ENCODE measurements around the gene SMIM14.

The SMIM14 gene

DNA sequence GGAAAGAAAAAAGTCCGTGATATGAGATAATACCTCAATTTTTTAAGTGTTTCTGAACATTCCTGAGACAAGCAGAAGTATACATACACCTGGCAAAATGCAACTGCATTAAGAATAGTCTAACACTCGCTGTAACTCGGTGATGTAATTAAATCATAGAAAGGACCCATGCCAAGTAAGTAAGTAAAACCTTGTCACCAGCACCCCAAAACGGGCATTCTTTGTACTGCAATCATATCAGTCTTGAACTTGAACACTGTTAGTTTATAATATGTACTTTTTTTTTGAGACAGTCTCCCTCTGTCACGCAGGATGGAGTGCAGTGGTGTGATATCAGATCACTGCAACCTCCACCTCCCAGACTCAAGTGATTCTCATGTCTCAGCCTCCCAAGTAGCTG, 47.4 kb downstream of the SMIM14 start:
- no peak overlapping the region for H3K4me3 ChIP-seq (ENCODE audit: insufficient read length, low read depth)
- no peak for TF ChIP-seq YY1 (IDR thresholded peaks at IDR 0.05; ENCODE audit: insufficient read depth, insufficient read length)
- no peak for TF ChIP-seq ZNF274 (IDR thresholded peaks at IDR 0.05; ENCODE audit: low read depth, low read length)
- TF ChIP-seq SUZ12 (IDR thresholded peaks at IDR 0.05; ENCODE audit: extremely low read depth, insufficient read depth, insufficient read length): no peak
- H3K36me3 ChIP-seq (ENCODE audit: insufficient read depth, insufficient read length, low read length): no peaks in the 10 kb centered on the region
- no peaks in the 10 kb centered on the region for H3K27me3 ChIP-seq (ENCODE audit: insufficient read depth, insufficient read length)
- no peaks in the 10 kb centered on the region for H3K4me1 ChIP-seq (ENCODE audit: insufficient read depth, insufficient read length)
- no peak overlapping the region for H3K9ac ChIP-seq (ENCODE audit: insufficient read length, low read depth)
- no peaks in the 10 kb centered on the region for H3K9me3 ChIP-seq (ENCODE audit: insufficient read depth, low read length)
- no peak for DNase-seq (ENCODE audit: low read depth, low spot score)

DNA sequence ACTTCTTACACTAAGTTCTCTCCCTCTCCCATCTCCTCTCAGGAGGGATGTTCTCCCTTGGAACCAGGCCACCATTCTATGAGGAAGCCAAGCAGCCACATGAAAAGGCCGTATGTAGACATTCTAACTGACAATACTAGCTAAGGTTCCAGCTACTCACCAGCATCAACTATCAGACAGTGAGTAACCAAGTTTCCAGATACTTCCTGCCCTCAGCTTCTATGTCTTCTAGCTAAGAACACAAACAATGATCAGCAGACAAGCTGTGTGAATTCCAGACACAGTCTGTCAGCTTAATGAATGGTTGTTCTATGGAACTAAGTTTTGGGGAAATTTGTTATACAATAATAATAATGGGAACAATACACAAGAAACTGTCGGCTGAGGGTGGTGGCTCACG, 50.8 kb downstream of the SMIM14 start:
- Histone ChIP-seq H3K4me1 (ENCODE audit: insufficient read depth, insufficient read length) (no peaks in the 10 kb centered on the region), H3K9me3 (ENCODE audit: insufficient read depth, low read length) (no peaks in the 10 kb centered on the region), H3K9ac (ENCODE audit: insufficient read length, low read depth) (no peak overlapping the region), H3K4me3 (ENCODE audit: insufficient read length, low read depth) (no peak overlapping the region), H3K36me3 (ENCODE audit: insufficient read depth, insufficient read length, low read length) (no peaks in the 10 kb centered on the region), H3K27me3 (ENCODE audit: insufficient read depth, insufficient read length) (no peaks in the 10 kb centered on the region)
- TF ChIP-seq ZNF274 (IDR thresholded peaks at IDR 0.05; ENCODE audit: low read depth, low read length): no peak
- no peak for TF ChIP-seq SUZ12 (IDR thresholded peaks at IDR 0.05; ENCODE audit: extremely low read depth, insufficient read depth, insufficient read length)
- no peak for TF ChIP-seq YY1 (IDR thresholded peaks at IDR 0.05; ENCODE audit: insufficient read depth, insufficient read length)
- DNase-seq (ENCODE audit: low read depth, low spot score): no peak

DNA sequence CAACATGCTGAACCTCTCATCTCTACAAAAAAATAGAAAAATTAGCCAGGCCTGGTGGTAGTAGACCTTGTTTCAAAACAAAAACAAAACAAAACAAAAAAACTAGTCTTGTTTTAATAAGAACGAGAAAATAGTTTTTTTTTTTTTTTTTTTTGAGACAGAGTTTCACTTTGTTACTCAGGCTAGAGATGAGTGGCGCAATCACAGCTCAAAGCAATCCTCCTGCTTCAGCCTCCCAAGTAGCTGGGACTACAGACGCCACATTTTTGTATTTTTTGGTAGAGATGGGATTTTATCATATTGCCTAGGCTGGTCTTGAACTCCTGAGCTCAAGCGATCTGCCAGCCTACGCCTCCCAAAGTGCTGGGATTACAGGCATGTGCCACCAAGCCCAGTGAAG, 63.7 kb downstream of the SMIM14 start:
- no peak for TF ChIP-seq SUZ12 (IDR thresholded peaks at IDR 0.05; ENCODE audit: extremely low read depth, insufficient read depth, insufficient read length)
- TF ChIP-seq ZNF274 (IDR thresholded peaks at IDR 0.05; ENCODE audit: low read depth, low read length): no peak
- no peak for TF ChIP-seq YY1 (IDR thresholded peaks at IDR 0.05; ENCODE audit: insufficient read depth, insufficient read length)
- H3K9ac ChIP-seq (ENCODE audit: insufficient read length, low read depth): no peak overlapping the region
- no peaks in the 10 kb centered on the region for H3K27me3 ChIP-seq (ENCODE audit: insufficient read depth, insufficient read length)
- no peaks in the 10 kb centered on the region for H3K9me3 ChIP-seq (ENCODE audit: insufficient read depth, low read length)
- no peak overlapping the region for H3K4me3 ChIP-seq (ENCODE audit: insufficient read length, low read depth)
- H3K4me1 ChIP-seq (ENCODE audit: insufficient read depth, insufficient read length): no peaks in the 10 kb centered on the region
- DNase-seq (ENCODE audit: low read depth, low spot score): no peak
- H3K36me3 ChIP-seq (ENCODE audit: insufficient read depth, insufficient read length, low read length): no peaks in the 10 kb centered on the region

DNA sequence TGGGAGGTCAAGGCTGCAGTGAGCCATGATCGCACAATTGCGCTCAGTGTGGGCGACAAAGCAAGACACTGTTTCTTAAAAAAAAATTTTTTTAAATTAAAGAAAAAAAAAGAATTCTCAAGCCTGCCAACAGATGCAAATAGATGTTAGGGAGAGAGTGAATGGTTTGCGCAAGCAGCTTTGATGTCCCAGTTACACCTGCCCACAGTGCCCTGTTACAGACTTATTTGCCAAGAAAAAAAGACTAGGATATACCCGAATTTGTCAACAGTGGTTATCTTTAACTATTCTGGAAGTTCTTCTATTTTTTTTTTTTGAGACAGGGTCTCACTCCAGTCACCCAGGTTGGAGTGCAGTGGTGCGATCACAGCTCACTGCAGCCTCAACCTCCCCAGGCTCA, 67.2 kb downstream of the SMIM14 start:
- Histone ChIP-seq H3K9me3 (ENCODE audit: insufficient read depth, low read length) (no peaks in the 10 kb centered on the region), H3K9ac (ENCODE audit: insufficient read length, low read depth) (no peak overlapping the region), H3K4me1 (ENCODE audit: insufficient read depth, insufficient read length) (no peaks in the 10 kb centered on the region), H3K4me3 (ENCODE audit: insufficient read length, low read depth) (no peak overlapping the region), H3K27me3 (ENCODE audit: insufficient read depth, insufficient read length) (no peaks in the 10 kb centered on the region), H3K36me3 (ENCODE audit: insufficient read depth, insufficient read length, low read length) (no peaks in the 10 kb centered on the region)
- TF ChIP-seq ZNF274 (IDR thresholded peaks at IDR 0.05; ENCODE audit: low read depth, low read length) (no peak), SUZ12 (IDR thresholded peaks at IDR 0.05; ENCODE audit: extremely low read depth, insufficient read depth, insufficient read length) (no peak), YY1 (IDR thresholded peaks at IDR 0.05; ENCODE audit: insufficient read depth, insufficient read length) (no peak)
- DNase-seq (ENCODE audit: low read depth, low spot score): no peak

DNA sequence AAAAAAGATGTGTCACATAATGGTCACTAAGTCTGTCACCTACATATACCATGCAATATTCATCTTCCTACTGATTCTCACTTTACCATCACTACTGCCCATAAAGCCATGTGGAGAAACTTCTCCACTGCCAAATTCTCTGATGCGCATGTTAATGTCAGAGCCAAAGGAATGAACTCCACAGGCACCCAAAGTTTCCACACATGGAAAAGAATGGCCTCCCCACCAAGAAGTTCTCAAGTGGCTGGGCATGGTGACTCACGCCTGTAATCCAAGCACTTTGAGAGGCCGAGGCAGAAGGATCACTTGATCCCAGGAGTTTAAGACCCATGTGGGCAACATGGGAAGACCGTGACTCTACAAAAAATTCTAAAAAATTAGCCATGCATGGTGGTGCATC, 67.6 kb downstream of the SMIM14 start:
- Histone ChIP-seq H3K36me3 (ENCODE audit: insufficient read depth, insufficient read length, low read length) (no peaks in the 10 kb centered on the region), H3K9ac (ENCODE audit: insufficient read length, low read depth) (no peak overlapping the region), H3K4me3 (ENCODE audit: insufficient read length, low read depth) (no peak overlapping the region), H3K9me3 (ENCODE audit: insufficient read depth, low read length) (peaks cover 2% of the 10 kb centered on the region; the same call in 1 of the 2 replicates), H3K4me1 (ENCODE audit: insufficient read depth, insufficient read length) (no peaks in the 10 kb centered on the region), H3K27me3 (ENCODE audit: insufficient read depth, insufficient read length) (no peaks in the 10 kb centered on the region)
- no peak for DNase-seq (ENCODE audit: low read depth, low spot score)
- TF ChIP-seq ZNF274 (IDR thresholded peaks at IDR 0.05; ENCODE audit: low read depth, low read length): no peak

DNA sequence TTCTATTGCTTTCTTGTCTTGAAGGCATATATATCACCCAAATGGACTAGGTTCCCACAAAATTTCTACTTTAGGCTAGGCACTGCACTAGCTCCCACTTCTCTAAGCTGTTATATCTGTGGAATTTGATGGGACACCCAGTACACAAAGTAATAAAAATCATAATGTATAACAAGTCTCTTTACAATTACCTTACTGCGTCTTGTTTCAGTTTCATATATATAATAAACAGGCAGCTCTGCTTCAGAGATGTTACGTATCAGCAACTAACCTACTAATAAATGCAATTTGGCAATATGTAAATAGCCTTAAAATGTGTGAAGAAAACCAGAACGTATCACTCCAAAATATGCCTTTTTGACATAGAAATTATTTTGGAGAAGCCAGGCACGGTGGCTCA, 69.5 kb downstream of the SMIM14 start:
- Histone ChIP-seq H3K9ac (ENCODE audit: insufficient read length, low read depth) (no peak overlapping the region), H3K4me1 (ENCODE audit: insufficient read depth, insufficient read length) (no peaks in the 10 kb centered on the region), H3K27me3 (ENCODE audit: insufficient read depth, insufficient read length) (no peaks in the 10 kb centered on the region), H3K9me3 (ENCODE audit: insufficient read depth, low read length) (peaks cover 14% of the 10 kb centered on the region), H3K4me3 (ENCODE audit: insufficient read length, low read depth) (no peak overlapping the region), H3K36me3 (ENCODE audit: insufficient read depth, insufficient read length, low read length) (no peaks in the 10 kb centered on the region)
- TF ChIP-seq YY1 (IDR thresholded peaks at IDR 0.05; ENCODE audit: insufficient read depth, insufficient read length) (no peak), ZNF274 (IDR thresholded peaks at IDR 0.05; ENCODE audit: low read depth, low read length) (no peak), SUZ12 (IDR thresholded peaks at IDR 0.05; ENCODE audit: extremely low read depth, insufficient read depth, insufficient read length) (no peak)
- DNase-seq (ENCODE audit: low read depth, low spot score): no peak

DNA sequence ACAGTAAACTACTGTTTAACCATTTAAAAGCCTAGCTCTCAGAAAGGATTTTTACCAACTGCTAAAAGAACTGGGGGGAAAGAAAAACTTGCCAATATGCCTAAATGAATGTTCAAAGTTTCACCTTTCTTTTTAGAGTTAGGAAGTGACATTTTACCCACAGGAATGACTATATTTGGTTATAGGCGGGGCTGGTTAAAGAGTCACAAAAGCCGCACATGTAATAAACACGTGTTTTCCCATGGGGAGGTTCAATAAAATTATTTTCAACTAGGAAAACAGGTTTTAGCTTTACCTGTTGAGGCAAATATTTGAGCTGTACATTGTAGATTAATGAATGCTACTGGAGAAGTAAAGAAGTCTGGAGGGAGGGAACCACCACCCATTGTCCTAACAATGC, 69.9 kb downstream of the SMIM14 start:
- H3K27me3 ChIP-seq (ENCODE audit: insufficient read depth, insufficient read length): no peaks in the 10 kb centered on the region
- DNase-seq (ENCODE audit: low read depth, low spot score): no peak
- H3K36me3 ChIP-seq (ENCODE audit: insufficient read depth, insufficient read length, low read length): no peaks in the 10 kb centered on the region
- no peak for TF ChIP-seq ZNF274 (IDR thresholded peaks at IDR 0.05; ENCODE audit: low read depth, low read length)
- H3K9me3 ChIP-seq (ENCODE audit: insufficient read depth, low read length): peaks cover 14% of the 10 kb centered on the region
- H3K4me1 ChIP-seq (ENCODE audit: insufficient read depth, insufficient read length): no peaks in the 10 kb centered on the region
- no peak overlapping the region for H3K4me3 ChIP-seq (ENCODE audit: insufficient read length, low read depth)
- no peak overlapping the region for H3K9ac ChIP-seq (ENCODE audit: insufficient read length, low read depth)
